ENCODE measurements around the gene TIPARP.

DNA sequence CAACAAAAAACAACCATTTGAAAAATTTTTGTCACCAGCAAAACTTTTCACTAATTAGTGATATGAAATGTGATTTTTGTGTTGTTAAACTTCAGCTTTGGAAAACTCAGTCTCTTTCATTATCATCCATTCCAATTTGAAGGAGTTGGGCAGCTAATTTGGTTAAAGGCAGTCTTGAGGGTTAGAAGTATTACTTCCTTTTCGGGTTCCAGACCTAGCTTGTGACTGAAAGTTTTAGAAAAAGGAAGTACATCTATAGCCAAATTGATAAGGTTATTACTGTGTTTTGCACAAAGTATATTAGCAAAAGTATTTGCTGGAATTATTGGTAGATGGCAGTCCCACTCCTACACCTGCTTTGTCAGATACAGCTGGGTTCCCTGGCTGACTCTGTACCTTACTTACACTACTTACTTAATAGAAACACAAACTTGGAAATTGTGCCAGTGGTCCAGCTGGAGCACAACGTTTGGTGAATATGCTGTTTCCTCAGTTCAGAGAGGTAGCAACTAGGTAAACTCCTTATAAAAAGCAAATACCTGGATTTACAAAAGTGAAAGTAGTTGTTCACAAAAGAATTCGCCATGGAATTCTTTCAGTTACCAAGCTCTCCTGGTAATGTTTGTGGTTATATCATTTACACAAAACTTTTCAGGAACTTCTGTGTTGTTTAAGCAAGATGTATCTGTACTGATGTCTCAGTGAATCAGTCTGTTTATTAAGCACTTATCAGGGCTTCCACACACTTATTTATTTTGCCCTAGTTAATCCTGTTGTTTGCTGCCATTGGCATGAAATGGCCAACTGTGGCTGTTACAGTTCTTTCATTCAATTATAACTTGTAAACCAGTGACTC is 31.6 kb downstream of the TIPARP start:
- TF ChIP-seq POLR2A (IDR thresholded peaks at IDR 0.05) (no peak), CTCF (IDR thresholded peaks at IDR 0.05) (no peak)
